Type B pancreatic cell (in vitro differentiated cells): ENCODE results near the gene LDLRAD4. TPM values are rescaled to one million over a fixed set of nuclear protein-coding genes. Genes with fewer than 3 reads are reported as not detected.
A peak's percentile ranks its signal among the peaks of the same experiment; 100 is the strongest.

Source experiments
- DNase-seq: peaks from one replicate; pipeline ENCODE4 v3.0.0; 2021; ENCODE audit warnings: mixed read lengths; ENCODE audit not compliant: unreplicated experiment; ENCODE audit errors: extremely low spot score
- H3K27ac Mint-ChIP-seq: 2 replicates; pipeline ENCODE4 v1.8.0; 2021; ENCODE audit warnings: mild to moderate bottlenecking, mixed read lengths
- H3K27me3 Mint-ChIP-seq: 2 replicates; pipeline ENCODE4 v1.8.0; 2021; ENCODE audit warnings: mixed read lengths
- H3K36me3 Mint-ChIP-seq: 2 replicates; pipeline ENCODE4 v1.8.0; 2021; ENCODE audit warnings: mixed read lengths
- H3K4me1 Mint-ChIP-seq: one replicate; pipeline ENCODE4 v1.8.0; 2021; ENCODE audit warnings: mixed read lengths; ENCODE audit not compliant: unreplicated experiment
- H3K4me3 Mint-ChIP-seq: 2 replicates; pipeline ENCODE4 v1.8.0; 2021; ENCODE audit warnings: mild to moderate bottlenecking, mixed read lengths
- H3K9me3 Mint-ChIP-seq: 2 replicates; pipeline ENCODE4 v1.8.0; 2021; ENCODE audit warnings: mixed read lengths
- CTCF ChIP-seq: fragments of 200-600 bp; sonication (generic); conservative IDR thresholded peaks from 2 replicates; pipeline ENCODE4 v1.5.0; 2021; ENCODE audit warnings: antibody characterized with exemption, mild to moderate bottlenecking
- total RNA-seq: library from RNA; stranded (reverse); gene quantifications from 2 replicates; pipeline ENCODE4 v1.2.1, GENCODE V29; 2021; ENCODE audit warnings: low replicate concordance

Gene LDLRAD4
- total RNA-seq, 1 donor from 2014 or later, result 2.4 TPM

- peak; percentile 48 for DNase-seq
- Mint-ChIP-seq H3K27ac (no peak overlapping the region), H3K36me3 (no peaks in the 10 kb centered on the region), H3K9me3 (no peaks in the 10 kb centered on the region), H3K4me1 (peaks cover 6% of the 10 kb centered on the region), H3K27me3 (peaks cover 6% of the 10 kb centered on the region), H3K4me3 (no peak overlapping the region)
- TF ChIP-seq CTCF, result no peak
Measured at GRCh38 chr18:13543811-13544732, 325.5 kb downstream of the LDLRAD4 start.

GRCh38 chr18:13544953-13545352, 326.4 kb downstream of the LDLRAD4 start:
- no peak overlapping the region for H3K27ac Mint-ChIP-seq
- H3K4me1 Mint-ChIP-seq, result peaks cover 6% of the 10 kb centered on the region
- peak; percentile 20 for DNase-seq
- H3K9me3 Mint-ChIP-seq, result no peaks in the 10 kb centered on the region
- H3K27me3 Mint-ChIP-seq, result peaks cover 10% of the 10 kb centered on the region
- TF ChIP-seq CTCF, result no peak
- no peaks in the 10 kb centered on the region for H3K36me3 Mint-ChIP-seq
- H3K4me3 Mint-ChIP-seq, result no peak overlapping the region

DNA sequence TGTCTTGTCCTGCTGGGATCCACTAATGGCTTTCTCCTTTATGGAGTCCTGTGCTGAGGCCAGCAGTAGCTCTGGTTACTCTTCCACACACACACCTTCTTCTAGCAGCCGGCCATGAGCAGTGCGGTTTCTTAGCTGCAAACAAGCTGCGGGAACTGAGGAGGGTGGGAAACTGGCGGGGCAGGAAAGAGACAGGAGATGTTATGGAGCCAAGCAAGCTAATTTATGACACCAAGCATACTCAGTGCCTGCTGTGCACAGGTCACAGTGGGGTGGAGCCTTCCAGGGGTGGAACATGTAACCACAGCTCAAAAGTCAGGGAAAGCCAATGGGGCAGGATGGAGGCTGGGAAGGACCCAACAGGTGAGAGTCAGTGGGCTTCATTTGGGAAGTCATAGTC, 327.0 kb downstream of the LDLRAD4 start:
- peaks cover 2% of the 10 kb centered on the region for H3K4me1 Mint-ChIP-seq
- H3K27ac Mint-ChIP-seq, result no peak overlapping the region
- peak; percentile 22 for DNase-seq
- TF ChIP-seq CTCF, result no peak
- H3K36me3 Mint-ChIP-seq, result no peaks in the 10 kb centered on the region
- H3K27me3 Mint-ChIP-seq, result peaks cover 10% of the 10 kb centered on the region
- no peak overlapping the region for H3K4me3 Mint-ChIP-seq
- H3K9me3 Mint-ChIP-seq, result no peaks in the 10 kb centered on the region

DNA sequence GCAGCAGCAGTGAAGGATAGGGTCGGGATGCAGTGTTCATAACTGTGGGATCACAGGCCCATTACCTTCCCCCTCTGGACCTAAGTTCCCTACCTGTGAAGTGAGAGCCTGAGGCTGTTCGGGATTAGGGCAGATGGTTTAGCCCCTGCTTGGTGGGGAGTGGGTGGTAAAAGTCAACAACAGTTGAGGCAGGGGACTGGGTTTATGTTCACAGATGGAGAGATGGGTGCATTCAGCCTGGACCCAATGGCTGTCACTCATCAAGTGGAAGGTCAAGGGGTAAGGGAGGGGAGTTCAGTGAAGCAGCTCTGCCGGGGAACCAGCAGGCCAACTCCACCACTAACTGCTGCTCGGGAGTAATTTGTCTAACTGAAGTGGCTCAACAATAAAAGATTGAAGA, 327.4 kb downstream of the LDLRAD4 start:
- Mint-ChIP-seq H3K27me3 (peaks cover 11% of the 10 kb centered on the region), H3K9me3 (no peaks in the 10 kb centered on the region), H3K36me3 (no peaks in the 10 kb centered on the region), H3K4me1 (no peaks in the 10 kb centered on the region), H3K27ac (no peak overlapping the region), H3K4me3 (no peak overlapping the region)
- peak; percentile 22 for DNase-seq
- TF ChIP-seq CTCF, result no peak

DNA sequence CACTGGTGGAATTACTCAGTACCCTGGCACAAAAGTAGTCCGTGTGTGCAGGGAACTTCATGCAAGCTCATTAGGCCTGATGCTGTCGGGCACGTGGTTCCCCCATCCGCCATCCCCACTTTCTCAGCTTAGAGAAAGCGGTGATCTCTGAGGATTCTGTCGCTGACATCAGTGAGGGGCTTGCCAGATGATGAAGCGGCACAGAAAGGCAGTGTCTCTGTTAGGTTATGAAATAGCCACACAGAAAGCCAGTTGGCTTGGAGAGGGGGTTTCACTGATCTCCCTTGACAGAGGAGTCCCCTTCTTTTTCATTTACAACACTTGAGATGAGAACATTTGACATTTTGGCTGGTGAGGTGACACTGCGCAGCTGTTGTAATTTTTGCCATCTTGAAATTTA, 328.1 kb downstream of the LDLRAD4 start:
- peak; percentile 2 for DNase-seq
- no peak overlapping the region for H3K27ac Mint-ChIP-seq
- peaks cover 18% of the 10 kb centered on the region for H3K27me3 Mint-ChIP-seq
- H3K36me3 Mint-ChIP-seq, result no peaks in the 10 kb centered on the region
- TF ChIP-seq CTCF, result no peak
- no peaks in the 10 kb centered on the region for H3K4me1 Mint-ChIP-seq
- no peak overlapping the region for H3K4me3 Mint-ChIP-seq
- peaks cover 5% of the 10 kb centered on the region for H3K9me3 Mint-ChIP-seq
